HG02763 (cell line): ENCODE measurements around the gene CELF4.

Experiments
- ATAC-seq: cut with Tn5 transposase; IDR thresholded peaks from one replicate; pipeline ENCODE4 v1.9.1; 2021; ENCODE audit warnings: mild to moderate bottlenecking, moderate library complexity; ENCODE audit not compliant: unreplicated experiment

The CELF4 gene

DNA sequence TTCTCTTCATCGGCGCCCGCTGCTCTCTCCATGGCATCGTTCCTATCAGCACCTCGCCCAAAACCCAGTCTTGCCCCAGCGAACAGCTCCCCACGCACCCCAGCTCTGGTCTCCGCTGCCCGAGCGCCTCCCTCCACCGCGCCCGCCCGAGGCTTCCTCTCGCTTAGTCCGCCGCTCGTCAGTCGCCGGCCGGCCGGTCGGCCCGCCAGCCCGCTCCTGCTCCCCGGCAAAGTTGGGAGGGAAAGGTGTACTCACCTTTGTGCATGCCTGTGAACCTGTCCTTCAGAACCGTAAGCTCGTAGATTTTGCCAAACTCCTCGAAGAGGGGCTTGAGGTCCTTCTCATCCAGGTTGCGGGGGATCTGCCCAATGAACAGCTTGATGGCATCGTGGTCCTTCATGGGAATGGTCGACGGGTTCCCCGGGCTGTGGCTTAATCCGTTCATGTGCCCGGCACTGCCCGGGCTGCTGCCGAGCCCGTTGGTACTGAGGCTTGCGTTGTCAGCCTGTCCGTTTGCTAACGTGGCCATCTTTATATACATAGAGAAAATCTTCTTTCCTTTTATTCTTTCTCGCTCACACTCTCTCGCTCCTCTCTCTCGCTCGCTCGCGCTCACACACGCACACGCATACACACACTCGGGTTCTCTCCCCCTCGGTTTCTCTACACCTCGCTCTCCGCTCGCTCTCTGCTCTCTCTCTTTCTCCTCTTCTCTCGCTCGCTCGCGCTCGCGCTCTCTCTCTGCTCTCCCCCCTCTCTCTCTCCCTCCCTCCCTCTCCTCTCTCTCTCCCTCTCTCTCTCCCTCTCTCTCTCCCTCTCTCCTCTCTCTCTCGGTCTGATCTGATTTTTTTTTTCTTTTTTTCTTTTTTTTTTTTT is at the start of gene CELF4:
Gene CELF4 (minus strand): TSS at position 698 of the 876 bp plus-strand sequence.
- ATAC-seq: no peak

DNA sequence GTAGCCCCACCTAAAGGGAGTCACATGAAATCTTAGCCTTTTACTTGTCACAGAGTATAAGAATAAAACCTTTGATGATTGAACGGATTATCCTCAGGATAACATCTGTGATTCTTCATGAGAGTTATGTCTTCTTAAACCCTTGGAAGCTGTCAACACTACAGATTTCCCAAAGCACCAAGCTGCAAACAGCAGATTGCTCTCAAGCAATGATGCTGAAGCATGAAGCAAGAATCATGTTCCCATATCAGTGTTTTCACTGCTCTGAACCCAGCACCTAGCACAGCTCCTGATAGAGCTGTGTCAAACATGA is 47.6 kb upstream of the CELF4 start:
- ATAC-seq: no peak

DNA sequence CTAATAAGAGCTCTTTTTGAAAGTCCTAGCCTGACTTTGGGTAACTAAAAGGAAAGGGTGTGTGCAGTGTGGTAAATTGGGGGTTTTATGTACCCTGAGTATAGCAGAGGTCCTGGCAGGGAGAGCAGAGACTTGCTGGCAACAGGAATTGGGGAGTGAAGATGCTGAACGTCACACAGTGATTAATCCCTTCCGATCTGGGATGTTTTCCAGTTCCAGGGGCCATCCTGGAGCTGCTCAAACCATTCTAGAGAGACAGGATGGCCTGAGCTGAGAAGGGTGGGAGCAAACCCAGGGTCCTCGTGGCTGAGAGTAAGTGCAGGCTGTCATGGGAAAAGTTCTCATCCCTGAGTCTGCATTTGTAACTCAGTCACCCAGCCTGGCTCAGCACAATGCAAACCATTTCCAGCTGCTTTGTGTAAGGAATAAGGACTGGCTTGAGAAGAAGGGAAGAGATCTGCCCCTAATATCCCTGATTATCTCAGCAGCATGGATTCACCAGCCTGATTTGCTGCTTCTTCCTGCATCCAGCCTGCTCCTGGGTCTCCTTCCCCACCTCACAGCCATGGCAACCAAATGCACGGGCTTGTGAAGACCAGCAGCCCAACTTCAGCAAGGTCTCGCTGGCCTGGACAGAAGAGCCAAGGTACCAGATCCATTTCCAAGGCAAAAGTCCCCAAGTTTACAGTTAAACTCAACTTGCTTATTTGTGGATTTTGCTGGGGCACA is 47.1 kb upstream of the CELF4 start:
- ATAC-seq: no peak

DNA sequence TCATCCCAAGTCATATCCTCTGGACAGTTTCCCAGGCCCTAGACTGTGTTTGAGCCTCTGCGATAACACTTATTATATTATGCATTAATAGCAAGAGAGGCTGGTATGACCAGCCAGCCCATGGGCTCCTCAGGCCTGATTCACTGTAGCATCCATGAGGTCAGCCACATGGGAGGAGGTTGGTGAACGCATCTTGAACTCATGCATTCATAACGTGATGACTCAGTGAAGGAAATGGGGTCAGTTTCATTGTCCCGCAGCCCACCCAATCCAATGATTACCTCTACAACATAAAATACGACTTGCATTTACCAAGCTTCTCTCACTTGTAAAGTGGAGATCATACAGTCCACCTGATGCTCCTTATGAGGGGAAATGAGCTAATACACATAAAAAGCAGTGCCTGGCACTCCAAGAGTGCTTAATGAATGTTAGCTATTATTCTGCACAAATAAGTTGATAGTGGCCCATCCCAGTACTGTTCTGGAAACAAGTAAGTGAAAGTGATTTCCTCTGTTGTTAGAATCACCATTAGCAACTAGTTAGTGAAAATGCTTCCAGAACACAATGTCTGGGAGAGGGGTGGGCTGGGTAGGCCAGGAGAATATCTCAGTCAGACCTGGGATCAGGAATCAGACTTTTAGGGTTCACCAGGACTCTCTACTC is 46.1 kb upstream of the CELF4 start:
- no peak for ATAC-seq

DNA sequence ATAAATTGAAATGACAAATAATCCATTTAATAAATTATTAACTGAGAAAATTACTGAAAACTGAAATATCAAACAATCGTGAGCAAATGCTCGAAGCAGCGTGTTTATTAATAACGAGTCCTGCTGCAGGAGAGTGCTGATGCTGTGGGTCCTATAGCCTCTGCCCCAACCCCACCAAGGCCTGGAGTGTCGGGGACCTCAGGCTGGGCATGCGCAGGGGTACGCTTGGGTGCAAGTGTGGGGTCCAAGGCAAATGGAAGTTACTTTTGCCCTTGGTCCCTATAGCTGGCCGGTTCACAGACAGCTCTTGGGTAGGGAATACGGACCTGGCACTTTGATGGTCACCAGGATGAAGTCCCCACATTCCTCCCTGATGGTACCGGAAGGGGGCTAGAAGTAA is 43.3 kb upstream of the CELF4 start:
- no peak for ATAC-seq

DNA sequence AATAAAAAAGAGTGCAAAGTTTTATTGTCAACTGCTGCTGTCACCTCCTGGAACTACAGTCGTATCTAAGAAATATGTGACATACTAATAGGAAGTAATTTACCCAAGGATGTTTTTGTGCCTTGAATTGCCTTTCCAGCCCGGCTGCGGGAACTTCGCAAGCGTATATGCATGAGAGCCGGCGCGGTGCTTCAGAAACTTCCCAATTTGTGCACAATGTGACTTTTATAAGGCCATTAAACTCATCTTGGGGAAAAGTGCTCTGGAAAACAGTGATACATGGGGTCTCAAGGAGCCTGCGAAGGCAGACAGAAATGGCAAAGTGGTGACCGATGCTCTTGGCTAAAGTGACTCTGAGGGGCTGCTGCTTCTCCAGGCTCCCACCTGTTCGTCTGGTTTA is 41.7 kb upstream of the CELF4 start:
- ATAC-seq: no peak

DNA sequence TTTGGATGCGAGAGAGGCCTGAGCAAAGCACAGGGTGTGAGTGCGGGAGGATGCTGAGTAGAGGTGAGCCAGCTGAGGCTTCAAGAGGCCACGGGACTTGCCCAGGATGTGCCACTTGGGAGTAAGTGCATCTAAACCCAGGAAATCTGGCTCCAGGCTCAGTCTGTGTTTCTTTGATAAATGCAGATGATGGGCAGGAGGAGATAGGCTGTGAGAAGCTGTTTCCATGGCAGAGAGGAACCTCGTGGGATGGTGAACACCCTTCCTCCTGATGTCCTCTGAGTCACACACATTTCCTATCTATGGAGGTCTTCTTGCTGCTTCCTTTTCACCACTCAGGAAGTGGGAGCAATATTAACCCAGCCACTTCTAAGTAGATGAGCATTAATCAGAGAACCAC is 38.4 kb upstream of the CELF4 start:
- ATAC-seq: no peak

DNA sequence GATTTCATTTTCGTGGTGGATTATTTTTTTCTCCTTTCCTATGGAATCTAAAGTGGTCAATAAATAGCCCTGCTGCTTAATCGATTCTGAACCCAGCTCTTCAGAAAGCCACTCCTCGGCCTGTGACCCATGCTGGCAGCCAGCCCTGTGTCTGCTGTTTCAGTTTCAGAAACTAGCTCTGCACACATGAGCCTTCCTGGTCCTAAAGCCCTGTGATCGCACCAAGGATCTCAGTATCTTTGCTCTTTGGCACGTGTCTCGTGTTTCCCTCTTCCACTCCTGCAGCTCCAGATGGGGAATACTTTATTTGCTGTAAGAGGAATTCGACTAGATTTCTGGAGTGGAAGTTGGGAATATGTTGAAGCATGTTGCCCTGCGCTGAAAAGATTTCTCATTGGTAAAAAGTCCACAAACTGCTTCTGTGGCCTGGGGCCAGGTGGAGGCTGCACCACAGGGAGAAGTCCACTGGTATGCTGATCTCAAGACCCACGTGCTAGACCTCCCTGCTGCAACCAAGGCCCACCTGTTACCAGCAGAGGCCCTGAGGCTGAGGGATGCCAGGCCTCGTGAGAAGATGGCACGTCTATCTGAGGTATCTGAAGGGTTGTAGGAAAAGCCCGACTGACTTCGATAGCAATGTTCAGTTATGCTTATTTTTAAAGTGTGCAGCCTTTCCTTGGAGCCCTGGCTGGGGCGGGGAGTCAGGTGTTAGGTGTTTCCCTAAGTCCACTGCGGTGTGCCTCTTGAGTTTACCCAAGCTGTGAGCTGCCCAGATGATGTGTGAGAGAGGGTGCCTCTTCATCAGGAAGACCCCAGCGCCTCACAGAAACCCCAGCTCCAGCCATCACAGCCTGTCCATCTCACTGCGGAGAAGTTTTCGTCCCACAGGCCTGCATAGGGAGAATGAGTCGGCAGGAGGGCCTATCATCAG is 33.6 kb upstream of the CELF4 start:
- no peak for ATAC-seq

DNA sequence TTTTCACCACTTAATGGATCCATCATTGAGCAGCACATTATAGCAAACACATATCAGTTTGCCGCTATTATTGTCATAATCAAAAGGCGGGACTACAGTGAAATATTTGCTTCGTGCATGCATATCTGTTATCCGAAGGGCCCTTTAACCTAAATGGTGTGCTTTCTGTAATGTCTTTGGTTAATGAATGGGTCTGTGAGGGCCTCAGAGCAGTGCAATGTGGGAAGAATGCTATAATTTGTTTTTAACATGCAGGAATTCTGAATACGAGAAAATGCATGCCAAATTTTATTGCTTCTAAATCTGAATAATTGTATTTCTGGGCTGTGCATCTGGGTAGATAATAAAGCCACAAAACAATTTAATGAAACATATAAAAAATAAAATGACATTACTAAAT is 32.8 kb upstream of the CELF4 start:
- ATAC-seq: no peak

DNA sequence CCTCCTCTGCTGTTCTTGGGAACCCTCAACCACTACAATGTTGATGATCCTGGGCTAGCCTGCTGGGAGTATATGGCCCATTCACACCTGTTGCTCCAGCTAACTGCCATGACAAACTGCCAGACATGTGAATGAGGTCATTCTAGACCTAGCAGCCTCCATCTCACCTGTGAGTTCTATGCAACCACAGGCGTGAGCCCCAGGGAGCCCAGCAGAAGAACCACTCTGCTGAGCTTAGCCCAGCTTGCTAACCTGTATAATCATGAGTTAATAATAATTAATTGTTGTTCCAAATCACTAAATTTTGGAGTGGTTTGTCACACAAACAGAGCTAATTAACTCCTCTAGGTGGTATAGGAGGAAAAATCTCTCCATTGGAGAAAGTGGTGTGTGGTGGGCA is 24.7 kb upstream of the CELF4 start:
- no peak for ATAC-seq

DNA sequence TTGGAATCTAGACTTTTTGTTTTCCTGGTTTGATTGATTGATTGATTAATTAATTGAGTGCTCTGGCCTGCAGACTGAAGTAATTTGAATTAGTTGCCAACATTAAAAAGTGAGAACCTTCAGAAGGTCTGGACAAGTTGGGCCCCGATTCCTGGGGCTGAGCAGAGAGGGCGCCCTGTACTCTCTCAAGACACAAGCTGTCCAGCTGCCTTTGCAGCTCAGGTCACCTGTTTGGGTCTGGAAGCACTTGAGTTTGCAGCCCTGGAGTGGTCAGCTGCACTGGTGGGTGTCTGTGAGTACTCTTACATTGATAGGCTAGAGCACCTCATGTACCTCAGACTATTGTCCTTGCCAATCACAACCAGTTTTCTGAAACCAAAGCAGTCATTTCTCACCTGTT is 22.7 kb upstream of the CELF4 start:
- no peak for ATAC-seq

DNA sequence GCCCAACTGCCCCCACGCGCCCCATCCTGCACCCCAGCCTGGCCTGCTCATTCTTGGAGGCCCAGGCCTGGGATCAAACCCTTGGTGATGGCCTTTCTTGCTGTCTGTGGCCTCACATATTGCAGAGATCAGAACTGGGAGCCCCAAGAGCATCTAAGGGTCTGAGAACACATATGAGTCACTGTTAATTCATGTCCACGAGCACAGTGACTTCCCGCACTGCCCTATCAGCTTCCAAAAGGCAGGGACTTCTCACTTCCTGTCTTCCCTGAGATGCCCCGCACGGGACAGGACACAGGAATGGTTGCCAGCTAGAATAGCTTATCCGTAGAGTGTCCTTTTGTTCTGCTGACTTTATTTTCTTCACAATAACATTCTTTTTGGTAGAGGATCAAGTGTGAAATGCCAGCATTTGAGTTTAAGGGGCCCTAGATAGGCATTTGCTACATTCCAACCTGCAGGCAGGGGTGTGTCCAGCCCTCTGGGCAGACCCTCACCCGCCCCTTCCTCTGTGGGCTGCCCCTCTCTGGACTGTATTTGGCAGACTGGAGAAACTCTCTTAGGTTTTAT is 21.1 kb upstream of the CELF4 start:
- no peak for ATAC-seq

DNA sequence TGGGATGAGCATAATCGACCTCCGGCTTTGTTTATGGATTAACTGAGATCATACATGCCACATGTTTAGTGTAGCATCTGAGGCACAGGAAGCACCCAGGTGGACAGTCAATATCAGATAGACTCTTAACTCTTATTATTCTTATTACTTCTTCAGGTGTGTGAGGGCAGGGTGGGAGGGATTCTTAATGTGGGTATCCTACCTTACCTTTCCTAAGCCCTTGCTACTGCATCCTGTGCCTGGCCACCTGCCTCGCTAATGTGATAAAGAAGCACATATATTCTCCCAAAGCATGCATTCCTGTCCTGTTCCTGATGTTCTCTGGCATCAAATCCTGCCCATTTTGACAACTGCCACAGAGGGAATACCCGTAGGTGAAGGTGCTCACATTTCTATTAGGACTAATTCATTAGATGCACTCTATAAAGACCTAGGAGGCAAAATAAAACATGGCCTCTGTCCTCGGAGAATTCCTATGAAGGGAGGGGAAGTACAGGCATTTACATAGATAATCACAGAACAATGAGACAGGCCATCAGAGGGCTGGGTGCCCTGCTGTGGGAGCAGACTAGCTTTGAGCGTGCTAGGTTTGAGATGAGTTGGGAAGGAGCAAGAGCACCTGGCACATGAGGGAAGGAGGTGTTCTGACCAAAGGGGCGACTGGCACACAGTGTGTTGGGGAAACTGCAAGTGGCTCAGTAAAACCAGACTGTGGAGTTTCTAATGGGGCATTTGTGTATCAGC is 19.5 kb upstream of the CELF4 start:
- no peak for ATAC-seq

DNA sequence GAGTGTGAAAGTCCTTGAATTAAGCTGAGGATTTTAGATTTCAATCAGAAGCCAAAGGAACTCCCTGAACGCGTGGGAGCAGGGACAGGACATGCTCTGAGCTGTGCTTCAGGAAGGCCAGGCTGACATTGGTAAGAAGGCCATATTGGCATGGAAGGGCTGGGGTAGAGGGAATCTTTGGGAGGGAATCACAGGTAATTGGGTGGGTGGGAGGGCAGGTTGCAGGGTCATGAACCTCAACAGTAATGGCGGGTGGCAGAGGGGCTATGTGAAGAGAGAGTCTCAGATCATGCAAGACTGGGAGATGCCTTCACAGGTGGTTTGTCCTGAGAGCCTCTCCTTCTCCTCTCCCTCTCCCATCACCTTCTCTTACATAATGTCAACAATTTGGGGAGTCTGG is 18.6 kb upstream of the CELF4 start:
- ATAC-seq: no peak

DNA sequence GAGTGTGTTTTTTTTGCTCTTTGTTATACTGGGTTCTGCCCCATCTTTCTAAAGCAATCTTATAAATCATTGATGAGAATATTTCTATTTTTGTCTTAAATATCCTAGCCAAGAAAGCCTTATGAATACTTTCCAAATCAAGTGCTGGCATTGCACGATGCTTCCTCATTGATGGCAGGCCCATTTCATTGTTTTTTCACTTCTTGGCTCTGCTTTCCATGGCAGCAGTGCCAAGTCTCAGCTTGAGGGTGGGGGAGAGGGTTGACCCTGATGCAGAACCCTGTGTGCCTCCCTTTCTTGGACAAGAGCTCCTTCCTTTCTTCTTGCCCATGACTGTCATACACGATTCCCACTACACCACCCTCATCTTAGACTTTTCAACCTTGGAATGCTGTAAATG is 16.7 kb upstream of the CELF4 start:
- no peak for ATAC-seq

DNA sequence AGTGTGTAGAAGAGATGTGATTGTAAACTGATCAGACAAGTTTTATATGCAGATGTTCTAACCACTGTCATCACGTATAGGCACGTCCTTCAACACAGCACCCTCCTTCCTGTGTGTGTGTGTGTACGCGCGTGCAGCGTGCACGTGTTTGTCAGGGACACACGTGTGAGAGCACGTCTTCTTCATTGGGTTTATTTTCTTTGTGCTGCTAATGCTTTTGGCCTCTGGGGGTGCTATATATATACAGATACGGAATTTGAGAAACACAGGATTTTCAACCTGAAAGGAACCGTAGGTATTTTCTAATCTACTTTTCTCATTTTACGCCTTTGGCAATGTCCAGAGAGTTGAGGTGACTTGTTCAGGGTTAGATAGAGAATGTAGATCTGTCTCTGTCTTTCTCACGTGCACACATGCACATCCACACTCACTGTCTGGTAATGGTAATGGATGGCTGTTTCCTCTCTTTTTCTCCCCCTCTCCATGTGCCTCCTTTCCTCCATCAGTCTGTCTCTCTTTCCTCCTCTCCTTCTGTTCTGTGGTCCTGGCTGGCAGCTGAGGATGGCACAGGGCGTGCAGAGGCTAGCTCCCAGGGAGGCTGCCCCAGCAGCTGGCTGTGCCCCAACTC is 13.4 kb upstream of the CELF4 start:
- peak; percentile 57 for ATAC-seq

DNA sequence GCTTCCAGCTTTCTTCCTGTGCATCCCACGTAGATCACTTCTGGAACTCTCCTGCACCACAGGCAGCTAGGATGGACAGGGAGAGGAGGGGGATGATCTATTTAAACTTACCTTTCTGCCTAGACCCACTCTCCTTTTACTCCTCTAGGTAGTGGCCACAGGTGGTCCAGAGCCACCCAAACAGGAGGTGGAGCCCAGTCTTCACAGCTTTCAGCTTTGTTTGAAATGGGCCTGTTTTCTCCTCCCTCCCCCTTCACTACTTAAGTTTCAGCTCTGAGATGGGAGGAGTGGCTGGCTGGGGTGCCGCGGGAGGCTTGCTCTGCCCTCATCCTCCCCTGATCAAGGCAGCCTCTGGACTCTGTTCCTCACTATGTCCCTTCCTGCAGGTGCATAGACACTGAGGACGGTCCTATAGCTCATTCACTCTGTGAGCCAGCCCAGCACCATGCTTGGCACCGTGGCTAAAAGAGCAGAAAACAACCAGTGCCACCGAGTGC is 12.6 kb upstream of the CELF4 start:
- ATAC-seq: no peak

DNA sequence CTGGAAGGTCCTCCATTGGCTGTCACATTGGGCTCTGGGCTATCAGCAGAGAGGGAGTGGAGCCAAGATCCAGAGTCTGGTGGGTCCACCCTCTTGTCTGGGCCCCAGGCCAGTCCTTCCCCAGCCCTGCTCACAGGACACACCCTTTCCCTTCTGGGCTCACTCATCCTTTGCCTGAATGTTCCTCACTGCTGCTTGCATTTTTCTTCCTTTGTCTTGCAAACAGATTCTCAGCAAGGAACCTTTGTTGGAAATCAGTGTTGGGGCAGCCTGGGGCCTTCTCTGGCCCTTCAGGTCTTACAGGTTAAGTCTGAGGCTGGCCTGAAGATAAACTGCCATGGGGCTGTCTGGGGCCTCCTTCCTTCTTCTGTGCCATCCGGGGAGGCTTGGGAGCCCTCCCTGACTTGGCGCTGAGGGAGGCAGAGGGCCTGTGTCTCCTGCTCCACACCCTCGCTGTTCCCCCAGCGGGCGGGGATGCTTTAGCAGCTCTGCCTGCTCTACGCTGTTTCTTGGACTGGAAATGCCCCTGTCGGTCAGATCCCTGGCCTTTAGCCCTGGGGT is 11.5 kb upstream of the CELF4 start:
- ATAC-seq: no peak

DNA sequence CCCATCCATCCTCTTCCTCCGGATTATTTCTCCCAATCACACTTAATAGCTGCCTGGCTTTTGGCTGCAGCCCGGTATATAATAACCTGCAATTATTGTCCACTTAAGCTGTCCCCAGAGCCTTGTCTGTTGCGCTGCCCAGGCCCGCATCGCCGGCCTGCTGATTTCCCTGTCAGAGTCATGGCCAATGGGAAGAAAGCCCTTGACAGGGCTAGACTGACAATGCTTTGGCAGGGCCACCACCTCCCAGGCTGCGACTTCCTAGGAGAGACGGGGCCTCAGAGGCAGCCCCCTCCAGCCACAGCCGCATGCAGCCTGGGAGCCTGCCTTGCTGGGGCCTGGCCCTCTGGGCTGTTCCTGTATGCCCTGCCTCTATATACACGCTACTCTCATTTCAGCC is 10.0 kb upstream of the CELF4 start:
- no peak for ATAC-seq
